Astrocyte of the cerebellum (primary cell): ENCODE data around the gene TLE3.

ENCODE experiments used
- DNase-seq: peaks from one replicate; pipeline ENCODE4 v3.0.0-alpha.2; 2011; ENCODE audit warnings: low read depth
- H3K4me3 ChIP-seq: 2 replicates; pipeline ENCODE4 v1.5.1; 2011; ENCODE audit warnings: mild to moderate bottlenecking, low read depth, low read length, moderate library complexity
- CTCF ChIP-seq: IDR thresholded peaks from 2 replicates; pipeline ENCODE4 v1.5.1; 2012; ENCODE audit warnings: low read length, low read depth, moderate library complexity, mild to moderate bottlenecking; ENCODE audit errors: missing control alignments
- in situ Hi-C: cut with HindIII; loops from 2 replicates; pipeline ENCODE4 v1.10.0; 2017; ENCODE audit warnings: low sequenced_read_pairs

Gene TLE3

GRCh38 chr15:70091726-70092463 is 5.8 kb downstream of the TLE3 start:
- in situ Hi-C loops: no loop called here

GRCh38 chr15:70090436-70091296 is 7.1 kb downstream of the TLE3 start:
- no peak overlapping the region for H3K4me3 ChIP-seq
- TF ChIP-seq CTCF: no peak
- in situ Hi-C loops: no loop called here
- DNase-seq: no peak

More at GRCh38 chr15:70091726-70092463, 5.8 kb downstream of the TLE3 start:
- TF ChIP-seq CTCF: no peak
- no peak for DNase-seq
- H3K4me3 ChIP-seq: no peak overlapping the region

- H3K4me3 ChIP-seq: no peak overlapping the region
- no peak for DNase-seq
- TF ChIP-seq CTCF: no peak
- in situ Hi-C loops: loop anchor here (5.0 kb wide), 1 partner anchor 487 kb away; no protein-coding TSS in a partner anchor
Measured at GRCh38 chr15:70089692-70089971, 8.1 kb downstream of the TLE3 start.

- in situ Hi-C loops: loop anchor here (5.0 kb wide), 1 partner anchor 487 kb away; no protein-coding TSS in a partner anchor
- TF ChIP-seq CTCF: no peak
- no peak for DNase-seq
- H3K4me3 ChIP-seq: no peak overlapping the region
Measured at GRCh38 chr15:70088887-70089691, 8.6 kb downstream of the TLE3 start.

GRCh38 chr15:70088455-70088854 is 9.3 kb downstream of the TLE3 start:
- no peak for DNase-seq
- no peak overlapping the region for H3K4me3 ChIP-seq
- in situ Hi-C loops: loop anchor here (5.0 kb wide), 1 partner anchor 486 kb away; no protein-coding TSS in a partner anchor
- no peak for TF ChIP-seq CTCF
